HEK293 (cell line): ENCODE data around the gene C4orf54.

Experiments
- CTCF ChIA-PET: fragments of 350-600 bp; formaldehyde crosslinking; extraction: SDS; loops from one replicate; lab custom pipeline; 2021; ENCODE audit warnings: antibody characterized with exemption; lab: Yijun Ruan, JAX
- POLR2A ChIA-PET: fragments of 300-600 bp; formaldehyde crosslinking; extraction: SDS; loops from one replicate; lab custom pipeline; 2020; ENCODE audit warnings: antibody characterized with exemption, inconsistent platforms; lab: Yijun Ruan, JAX
- H3K27ac ChIP-seq: fragments of 200-500 bp; sonication (Bioruptor generic); 2 replicates; pipeline ENCODE4 v1.5.1; 2014; ENCODE audit warnings: low read depth, low read length, control low read depth, inconsistent platforms; ENCODE audit errors: extremely low read depth
- H3K36me3 ChIP-seq, 2 experiments: fragments of 200-500 bp in 1 of 2; sonication (Bioruptor generic) in 1 of 2; 1 replicate in 1 of 2; 2 replicates in 1 of 2; pipeline ENCODE4 v1.5.1; 2014 to 2017; ENCODE audit warnings: inconsistent platforms in 2 of 2, low read length in 2 of 2; ENCODE audit not compliant: control insufficient read depth in 2 of 2, insufficient read depth in 1 of 2
- H3K4me1 ChIP-seq: fragments of 200-500 bp; sonication (Bioruptor generic); 2 replicates; pipeline ENCODE4 v1.5.1; 2014; ENCODE audit warnings: mild to moderate bottlenecking, low read length, inconsistent platforms; ENCODE audit not compliant: control insufficient read depth, insufficient read depth
- H3K4me3 ChIP-seq: 2 replicates; pipeline ENCODE4 v1.5.1; 2011; ENCODE audit warnings: low read depth, mild to moderate bottlenecking, control low read depth, low read length, moderate library complexity
- H3K9me3 ChIP-seq: fragments of 200-500 bp; sonication (Bioruptor generic); 2 replicates; pipeline ENCODE4 v1.5.1; 2014; ENCODE audit warnings: low read depth, low read length, inconsistent platforms; ENCODE audit not compliant: control insufficient read depth, insufficient read depth
- EGR2 ChIP-seq: fragments of 450-650 bp; formaldehyde crosslinking; IDR thresholded peaks from 2 replicates; pipeline ENCODE4 v1.5.1; 2016; ENCODE audit warnings: low read depth, missing biosample characterization, missing genetic modification characterization
- KLF9 ChIP-seq: fragments of 450-650 bp; formaldehyde crosslinking; IDR thresholded peaks from 2 replicates; pipeline ENCODE4 v1.5.1; 2016; ENCODE audit warnings: missing biosample characterization, missing genetic modification characterization, low read depth
- SALL2 ChIP-seq: fragments of 450-650 bp; formaldehyde crosslinking; IDR thresholded peaks from 2 replicates; pipeline ENCODE4 v1.5.0; 2017; ENCODE audit warnings: missing biosample characterization, mild to moderate bottlenecking, missing genetic modification characterization, borderline replicate concordance
- ZBTB1 ChIP-seq: fragments of 450-650 bp; formaldehyde crosslinking; IDR thresholded peaks from 2 replicates; pipeline ENCODE4 v1.5.1; 2016; ENCODE audit warnings: missing biosample characterization, missing genetic modification characterization
- ZBTB21 ChIP-seq: fragments of 450-650 bp; formaldehyde crosslinking; IDR thresholded peaks from 2 replicates; pipeline ENCODE4 v1.5.1; 2017; ENCODE audit warnings: missing biosample characterization, missing genetic modification characterization
- ZFP69B ChIP-seq: fragments of 450-650 bp; formaldehyde crosslinking; IDR thresholded peaks from 2 replicates; pipeline ENCODE4 v1.5.1; 2016; ENCODE audit warnings: missing biosample characterization, missing genetic modification characterization
- ZNF121 ChIP-seq: fragments of 450-650 bp; formaldehyde crosslinking; IDR thresholded peaks from 2 replicates; pipeline ENCODE4 v1.5.1; 2016; ENCODE audit warnings: missing biosample characterization, missing genetic modification characterization
- ZNF169 ChIP-seq: fragments of 450-650 bp; formaldehyde crosslinking; IDR thresholded peaks from 2 replicates; pipeline ENCODE4 v1.5.1; 2016; ENCODE audit warnings: missing biosample characterization, missing genetic modification characterization
- ZNF174 ChIP-seq: fragments of 450-650 bp; formaldehyde crosslinking; IDR thresholded peaks from 2 replicates; pipeline ENCODE4 v1.5.0; 2017; ENCODE audit warnings: missing biosample characterization, mild to moderate bottlenecking, missing genetic modification characterization
- ZNF335 ChIP-seq: fragments of 450-650 bp; formaldehyde crosslinking; conservative IDR thresholded peaks from 2 replicates; pipeline ENCODE4 v1.5.1; 2016; ENCODE audit warnings: missing biosample characterization, missing genetic modification characterization
- ZNF501 ChIP-seq: fragments of 450-650 bp; formaldehyde crosslinking; IDR thresholded peaks from 2 replicates; pipeline ENCODE4 v1.5.1; 2016; ENCODE audit warnings: missing biosample characterization, missing genetic modification characterization
- ZNF544 ChIP-seq: fragments of 450-650 bp; formaldehyde crosslinking; IDR thresholded peaks from 2 replicates; pipeline ENCODE4 v1.5.0; 2017; ENCODE audit warnings: missing biosample characterization, missing genetic modification characterization
- ZNF626 ChIP-seq: fragments of 450-650 bp; sonication (Bioruptor Pico); formaldehyde crosslinking; IDR thresholded peaks from 2 replicates; pipeline ENCODE4 v1.5.1; 2018; ENCODE audit warnings: missing biosample characterization, missing genetic modification characterization, inconsistent platforms
- ZNF677 ChIP-seq: fragments of 450-650 bp; IDR thresholded peaks from 2 replicates; pipeline ENCODE4 v1.5.0; 2018; ENCODE audit warnings: missing biosample characterization, mild to moderate bottlenecking, missing genetic modification characterization, moderate library complexity
- ZNF692 ChIP-seq: fragments of 450-650 bp; formaldehyde crosslinking; IDR thresholded peaks from 2 replicates; pipeline ENCODE4 v1.5.1; 2016; ENCODE audit warnings: missing biosample characterization, missing genetic modification characterization
- ZSCAN23 ChIP-seq: fragments of 450-650 bp; formaldehyde crosslinking; IDR thresholded peaks from 2 replicates; pipeline ENCODE4 v1.5.1; 2016; ENCODE audit warnings: missing biosample characterization, missing genetic modification characterization
- TF ChIP-seq, protein P1 (sequence below): fragments of 450-650 bp; formaldehyde crosslinking; conservative IDR thresholded peaks from 2 replicates; pipeline ENCODE4 v1.5.1; 2016; ENCODE audit warnings: low read depth, missing biosample characterization, missing genetic modification characterization
- TF ChIP-seq, protein P2 (sequence below): fragments of 450-650 bp; formaldehyde crosslinking; IDR thresholded peaks from 2 replicates; pipeline ENCODE4 v1.5.1; 2016; ENCODE audit warnings: missing biosample characterization, missing genetic modification characterization, borderline replicate concordance
- TF ChIP-seq, protein P3 (sequence below): fragments of 450-650 bp; formaldehyde crosslinking; IDR thresholded peaks from 2 replicates; pipeline ENCODE4 v1.5.1; 2016; ENCODE audit warnings: missing biosample characterization, missing genetic modification characterization
- TF ChIP-seq, protein P4 (sequence below): fragments of 450-650 bp; formaldehyde crosslinking; IDR thresholded peaks from 2 replicates; pipeline ENCODE4 v1.5.1; 2017; ENCODE audit warnings: missing biosample characterization, missing genetic modification characterization

C4orf54 gene

GRCh38 chr4:99687120-99687519, 29.5 kb upstream of the C4orf54 start:
- H3K36me3 ChIP-seq: no peaks in the 10 kb centered on the region
- no peaks in the 10 kb centered on the region for H3K4me1 ChIP-seq
- no peaks in the 10 kb centered on the region for H3K9me3 ChIP-seq
- ChIA-PET CTCF (no interaction called here), POLR2A (no interaction called here)
- H3K4me3 ChIP-seq: no peak overlapping the region
- TF ChIP-seq EGR2 (tag by site-specific recombination) (no peak), ZNF121 (no peak), ZNF626 (tag by site-specific recombination) (no peak), ZNF677 (tag by site-specific recombination) (no peak), KLF9 (tag by site-specific recombination) (no peak), ZBTB1 (tag by site-specific recombination) (no peak), ZFP69B (tag by site-specific recombination) (no peak), ZNF501 (no peak), ZNF692 (tag by site-specific recombination) (no peak), SALL2 (tag by site-specific recombination) (no peak), ZBTB21 (tag by site-specific recombination) (no peak), ZSCAN23 (tag by site-specific recombination) (no peak), ZNF174 (tag by site-specific recombination) (no peak), ZNF335 (tag by site-specific recombination) (no peak), ZNF169 (tag by site-specific recombination) (no peak), ZNF544 (tag by site-specific recombination) (no peak)
- TF ChIP-seq, protein P1, sequence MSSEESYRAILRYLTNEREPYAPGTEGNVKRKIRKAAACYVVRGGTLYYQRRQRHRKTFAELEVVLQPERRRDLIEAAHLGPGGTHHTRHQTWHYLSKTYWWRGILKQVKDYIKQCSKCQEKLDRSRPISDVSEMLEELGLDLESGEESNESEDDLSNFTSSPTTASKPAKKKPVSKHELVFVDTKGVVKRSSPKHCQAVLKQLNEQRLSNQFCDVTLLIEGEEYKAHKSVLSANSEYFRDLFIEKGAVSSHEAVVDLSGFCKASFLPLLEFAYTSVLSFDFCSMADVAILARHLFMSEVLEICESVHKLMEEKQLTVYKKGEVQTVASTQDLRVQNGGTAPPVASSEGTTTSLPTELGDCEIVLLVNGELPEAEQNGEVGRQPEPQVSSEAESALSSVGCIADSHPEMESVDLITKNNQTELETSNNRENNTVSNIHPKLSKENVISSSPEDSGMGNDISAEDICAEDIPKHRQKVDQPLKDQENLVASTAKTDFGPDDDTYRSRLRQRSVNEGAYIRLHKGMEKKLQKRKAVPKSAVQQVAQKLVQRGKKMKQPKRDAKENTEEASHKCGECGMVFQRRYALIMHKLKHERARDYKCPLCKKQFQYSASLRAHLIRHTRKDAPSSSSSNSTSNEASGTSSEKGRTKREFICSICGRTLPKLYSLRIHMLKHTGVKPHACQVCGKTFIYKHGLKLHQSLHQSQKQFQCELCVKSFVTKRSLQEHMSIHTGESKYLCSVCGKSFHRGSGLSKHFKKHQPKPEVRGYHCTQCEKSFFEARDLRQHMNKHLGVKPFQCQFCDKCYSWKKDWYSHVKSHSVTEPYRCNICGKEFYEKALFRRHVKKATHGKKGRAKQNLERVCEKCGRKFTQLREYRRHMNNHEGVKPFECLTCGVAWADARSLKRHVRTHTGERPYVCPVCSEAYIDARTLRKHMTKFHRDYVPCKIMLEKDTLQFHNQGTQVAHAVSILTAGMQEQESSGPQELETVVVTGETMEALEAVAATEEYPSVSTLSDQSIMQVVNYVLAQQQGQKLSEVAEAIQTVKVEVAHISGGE (tag by site-specific recombination): no peak
- TF ChIP-seq, protein P2, sequence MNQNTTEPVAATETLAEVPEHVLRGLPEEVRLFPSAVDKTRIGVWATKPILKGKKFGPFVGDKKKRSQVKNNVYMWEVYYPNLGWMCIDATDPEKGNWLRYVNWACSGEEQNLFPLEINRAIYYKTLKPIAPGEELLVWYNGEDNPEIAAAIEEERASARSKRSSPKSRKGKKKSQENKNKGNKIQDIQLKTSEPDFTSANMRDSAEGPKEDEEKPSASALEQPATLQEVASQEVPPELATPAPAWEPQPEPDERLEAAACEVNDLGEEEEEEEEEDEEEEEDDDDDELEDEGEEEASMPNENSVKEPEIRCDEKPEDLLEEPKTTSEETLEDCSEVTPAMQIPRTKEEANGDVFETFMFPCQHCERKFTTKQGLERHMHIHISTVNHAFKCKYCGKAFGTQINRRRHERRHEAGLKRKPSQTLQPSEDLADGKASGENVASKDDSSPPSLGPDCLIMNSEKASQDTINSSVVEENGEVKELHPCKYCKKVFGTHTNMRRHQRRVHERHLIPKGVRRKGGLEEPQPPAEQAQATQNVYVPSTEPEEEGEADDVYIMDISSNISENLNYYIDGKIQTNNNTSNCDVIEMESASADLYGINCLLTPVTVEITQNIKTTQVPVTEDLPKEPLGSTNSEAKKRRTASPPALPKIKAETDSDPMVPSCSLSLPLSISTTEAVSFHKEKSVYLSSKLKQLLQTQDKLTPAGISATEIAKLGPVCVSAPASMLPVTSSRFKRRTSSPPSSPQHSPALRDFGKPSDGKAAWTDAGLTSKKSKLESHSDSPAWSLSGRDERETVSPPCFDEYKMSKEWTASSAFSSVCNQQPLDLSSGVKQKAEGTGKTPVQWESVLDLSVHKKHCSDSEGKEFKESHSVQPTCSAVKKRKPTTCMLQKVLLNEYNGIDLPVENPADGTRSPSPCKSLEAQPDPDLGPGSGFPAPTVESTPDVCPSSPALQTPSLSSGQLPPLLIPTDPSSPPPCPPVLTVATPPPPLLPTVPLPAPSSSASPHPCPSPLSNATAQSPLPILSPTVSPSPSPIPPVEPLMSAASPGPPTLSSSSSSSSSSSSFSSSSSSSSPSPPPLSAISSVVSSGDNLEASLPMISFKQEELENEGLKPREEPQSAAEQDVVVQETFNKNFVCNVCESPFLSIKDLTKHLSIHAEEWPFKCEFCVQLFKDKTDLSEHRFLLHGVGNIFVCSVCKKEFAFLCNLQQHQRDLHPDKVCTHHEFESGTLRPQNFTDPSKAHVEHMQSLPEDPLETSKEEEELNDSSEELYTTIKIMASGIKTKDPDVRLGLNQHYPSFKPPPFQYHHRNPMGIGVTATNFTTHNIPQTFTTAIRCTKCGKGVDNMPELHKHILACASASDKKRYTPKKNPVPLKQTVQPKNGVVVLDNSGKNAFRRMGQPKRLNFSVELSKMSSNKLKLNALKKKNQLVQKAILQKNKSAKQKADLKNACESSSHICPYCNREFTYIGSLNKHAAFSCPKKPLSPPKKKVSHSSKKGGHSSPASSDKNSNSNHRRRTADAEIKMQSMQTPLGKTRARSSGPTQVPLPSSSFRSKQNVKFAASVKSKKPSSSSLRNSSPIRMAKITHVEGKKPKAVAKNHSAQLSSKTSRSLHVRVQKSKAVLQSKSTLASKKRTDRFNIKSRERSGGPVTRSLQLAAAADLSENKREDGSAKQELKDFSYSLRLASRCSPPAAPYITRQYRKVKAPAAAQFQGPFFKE: no peak
- TF ChIP-seq, protein P3, sequence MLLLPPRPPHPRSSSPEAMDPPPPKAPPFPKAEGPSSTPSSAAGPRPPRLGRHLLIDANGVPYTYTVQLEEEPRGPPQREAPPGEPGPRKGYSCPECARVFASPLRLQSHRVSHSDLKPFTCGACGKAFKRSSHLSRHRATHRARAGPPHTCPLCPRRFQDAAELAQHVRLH (tag by site-specific recombination): no peak
- TF ChIP-seq, protein P4, sequence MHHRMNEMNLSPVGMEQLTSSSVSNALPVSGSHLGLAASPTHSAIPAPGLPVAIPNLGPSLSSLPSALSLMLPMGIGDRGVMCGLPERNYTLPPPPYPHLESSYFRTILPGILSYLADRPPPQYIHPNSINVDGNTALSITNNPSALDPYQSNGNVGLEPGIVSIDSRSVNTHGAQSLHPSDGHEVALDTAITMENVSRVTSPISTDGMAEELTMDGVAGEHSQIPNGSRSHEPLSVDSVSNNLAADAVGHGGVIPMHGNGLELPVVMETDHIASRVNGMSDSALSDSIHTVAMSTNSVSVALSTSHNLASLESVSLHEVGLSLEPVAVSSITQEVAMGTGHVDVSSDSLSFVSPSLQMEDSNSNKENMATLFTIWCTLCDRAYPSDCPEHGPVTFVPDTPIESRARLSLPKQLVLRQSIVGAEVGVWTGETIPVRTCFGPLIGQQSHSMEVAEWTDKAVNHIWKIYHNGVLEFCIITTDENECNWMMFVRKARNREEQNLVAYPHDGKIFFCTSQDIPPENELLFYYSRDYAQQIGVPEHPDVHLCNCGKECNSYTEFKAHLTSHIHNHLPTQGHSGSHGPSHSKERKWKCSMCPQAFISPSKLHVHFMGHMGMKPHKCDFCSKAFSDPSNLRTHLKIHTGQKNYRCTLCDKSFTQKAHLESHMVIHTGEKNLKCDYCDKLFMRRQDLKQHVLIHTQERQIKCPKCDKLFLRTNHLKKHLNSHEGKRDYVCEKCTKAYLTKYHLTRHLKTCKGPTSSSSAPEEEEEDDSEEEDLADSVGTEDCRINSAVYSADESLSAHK (tag by site-specific recombination): no peak
- TF ChIP-seq, all 188 proteins: peak for 0
- H3K27ac ChIP-seq: no peak overlapping the region
